OCI-LY7 (cell line): Measurements from ENCODE around the gene IKBKE. TPM values are rescaled to one million over a fixed set of nuclear protein-coding genes. Genes with fewer than 3 reads are reported as not detected.

Experiments used
- BruUV-seq: library from RNA; stranded (reverse); fragments of 400-500 nt; replicated peaks from 2 replicates; lab custom pipeline; 2021; lab: Mats Ljungman, UMichigan
- CTCF ChIA-PET: fragments of 300-600 bp; sonication (Branson Sonifier 250); formaldehyde crosslinking; loops from one replicate; lab custom pipeline; 2022; ENCODE audit warnings: antibody characterized with exemption; ENCODE audit not compliant: unreplicated experiment; lab: Charles Lee
- POLR2A ChIA-PET: fragments of 300-600 bp; sonication (Branson Sonifier 250); formaldehyde crosslinking; loops from one replicate; lab custom pipeline; 2022; ENCODE audit warnings: antibody characterized with exemption; lab: Charles Lee
- DNase-seq: peaks from one replicate; pipeline ENCODE4 v3.0.0-alpha.2; 2015; ENCODE audit warnings: low spot score
- H2AFZ ChIP-seq: fragments of 200-600 bp; sonication (generic), shearing (Covaris generic); 2 replicates; pipeline ENCODE4 v1.6.1; 2014; ENCODE audit warnings: mild to moderate bottlenecking, antibody characterized with exemption, low read length, moderate library complexity
- H3K27ac ChIP-seq: fragments of 200-600 bp; sonication (generic); 2 replicates; pipeline ENCODE4 v1.5.1; 2014; ENCODE audit warnings: mixed run types, low read depth, mild to moderate bottlenecking, moderate library complexity, low read length, inconsistent platforms; ENCODE audit not compliant: poor library complexity, severe bottlenecking
- H3K36me3 ChIP-seq: fragments of 200-600 bp; sonication (generic); 2 replicates; pipeline ENCODE4 v1.6.1; 2014; ENCODE audit warnings: mild to moderate bottlenecking, antibody characterized with exemption, low read length, moderate library complexity, mixed read lengths; ENCODE audit not compliant: insufficient read depth
- H3K4me1 ChIP-seq: fragments of 200-600 bp; sonication (generic); 2 replicates; pipeline ENCODE4 v1.5.1; 2014; ENCODE audit warnings: mild to moderate bottlenecking, low read length; ENCODE audit not compliant: insufficient read depth, poor library complexity, severe bottlenecking
- H3K4me2 ChIP-seq: fragments of 200-600 bp; sonication (generic); 2 replicates; pipeline ENCODE4 v1.6.1; 2014; ENCODE audit warnings: mild to moderate bottlenecking, low read length
- H3K4me3 ChIP-seq: fragments of 200-600 bp; sonication (generic); 2 replicates; pipeline ENCODE4 v1.5.1; 2014; ENCODE audit warnings: mild to moderate bottlenecking, low read depth, low read length; ENCODE audit not compliant: poor library complexity, severe bottlenecking
- H3K79me2 ChIP-seq: fragments of 200-600 bp; sonication (generic); 2 replicates; pipeline ENCODE4 v1.6.1; 2016; ENCODE audit warnings: low read depth, mild to moderate bottlenecking, low read length, moderate library complexity, mixed read lengths; ENCODE audit not compliant: insufficient read depth
- H3K9me2 ChIP-seq: fragments of 200-600 bp; sonication (generic); 2 replicates; pipeline ENCODE4 v1.6.1; 2016; ENCODE audit warnings: mild to moderate bottlenecking, low read length, mixed read lengths; ENCODE audit not compliant: insufficient read depth
- H3K9me3 ChIP-seq: fragments of 200-600 bp; sonication (generic); 2 replicates; pipeline ENCODE4 v1.6.1; 2014; ENCODE audit warnings: mild to moderate bottlenecking, mixed run types, low read length, mixed read lengths
- H4K20me1 ChIP-seq: fragments of 200-600 bp; sonication (generic); 2 replicates; pipeline ENCODE4 v1.6.1; 2014; ENCODE audit warnings: mild to moderate bottlenecking, antibody characterized with exemption, low read length, moderate library complexity, mixed read lengths; ENCODE audit not compliant: insufficient read depth
- CTCF ChIP-seq: fragments of 200-600 bp; sonication (generic); conservative IDR thresholded peaks from 2 replicates; pipeline ENCODE4 v1.5.1; 2014; ENCODE audit warnings: mild to moderate bottlenecking, antibody characterized with exemption, low read length, moderate library complexity, mixed read lengths
- EZH2phosphoT487 ChIP-seq: fragments of 200-600 bp; sonication (generic); IDR thresholded peaks from 2 replicates; pipeline ENCODE4 v1.6.1; 2018; ENCODE audit warnings: low read depth, borderline replicate concordance, mild to moderate bottlenecking, mixed run types, antibody characterized with exemption, low read length, moderate library complexity, mixed read lengths
- intact Hi-C: fragments of 100-400 bp; cut with micrococcal nuclease; formaldehyde crosslinking; loops from one replicate; pipeline ENCODE4 v1.10.0; 2022; ENCODE audit not compliant: unreplicated experiment
- total RNA-seq, 2 experiments: library from RNA; depleted of rRNA in 1 of 2; stranded (reverse); fragments of >200 nt in 1 of 2; shearing (Covaris generic) in 1 of 2; gene quantifications; 2 replicates each; pipeline ENCODE4 v1.2.3, GENCODE V29; 2014 to 2022

The IKBKE gene
- total RNA-seq, 2 experiments from 2014 or later = 23.9 to 38.5 TPM

GRCh38 chr1:206422525-206422924 is 47.8 kb upstream of the IKBKE start:
- Histone ChIP-seq H4K20me1 (no peaks in the 10 kb centered on the region), H3K4me2 (no peak overlapping the region), H3K9me2 (no peaks in the 10 kb centered on the region), H2AFZ (no peak overlapping the region), H3K9me3 (no peaks in the 10 kb centered on the region), H3K36me3 (peaks cover 16% of the 10 kb centered on the region), H3K4me1 (no peaks in the 10 kb centered on the region), H3K27ac (no peak overlapping the region), H3K4me3 (no peak overlapping the region), H3K79me2 (no peaks in the 10 kb centered on the region)
- intact Hi-C loops = no loop called here
- TF ChIP-seq CTCF (no peak), EZH2phosphoT487 (no peak)
- BruUV-seq = no TSS peak
- ChIA-PET CTCF (no interaction called here), POLR2A (interaction anchor here (0.6 kb wide), 1 partner anchor 9 kb away, joined by 3 read pairs; no protein-coding TSS in a partner anchor)
- no peak for DNase-seq

GRCh38 chr1:206427291-206427690 is 43.0 kb upstream of the IKBKE start:
- TF ChIP-seq EZH2phosphoT487 (no peak), CTCF (no peak)
- no TSS peak for BruUV-seq
- Histone ChIP-seq H3K4me1 (no peaks in the 10 kb centered on the region), H3K9me2 (no peaks in the 10 kb centered on the region), H2AFZ (no peak overlapping the region), H3K27ac (no peak overlapping the region), H3K79me2 (no peaks in the 10 kb centered on the region), H3K4me2 (no peak overlapping the region), H3K36me3 (peaks cover 23% of the 10 kb centered on the region), H3K9me3 (no peaks in the 10 kb centered on the region), H4K20me1 (no peaks in the 10 kb centered on the region), H3K4me3 (no peak overlapping the region)
- no peak for DNase-seq
- CTCF ChIA-PET = no interaction called here
- POLR2A ChIA-PET = interaction anchor here (0.6 to 0.9 kb wide), 2 partner anchors 24 to 40 kb away, joined by 3 read pairs; no protein-coding TSS in a partner anchor
- intact Hi-C loops = no loop called here

- H2AFZ ChIP-seq = no peak overlapping the region
- H3K4me2 ChIP-seq = no peak overlapping the region
- POLR2A ChIA-PET = interaction anchor here (0.6 kb wide), 1 partner anchor 12 kb away, joined by 6 read pairs; no protein-coding TSS in a partner anchor
- TF ChIP-seq EZH2phosphoT487 (no peak), CTCF (no peak)
- CTCF ChIA-PET = no interaction called here
- peaks cover 29% of the 10 kb centered on the region for H3K36me3 ChIP-seq
- H3K9me2 ChIP-seq = no peaks in the 10 kb centered on the region
- no peaks in the 10 kb centered on the region for H3K79me2 ChIP-seq
- no peaks in the 10 kb centered on the region for H3K9me3 ChIP-seq
- H4K20me1 ChIP-seq = no peaks in the 10 kb centered on the region
- no TSS peak for BruUV-seq
- H3K4me1 ChIP-seq = no peaks in the 10 kb centered on the region
- no peak overlapping the region for H3K27ac ChIP-seq
- no peak overlapping the region for H3K4me3 ChIP-seq
- intact Hi-C loops = no loop called here
- no peak for DNase-seq
Observed at GRCh38 chr1:206429421-206429820, 40.9 kb upstream of the IKBKE start.
